CD4-positive, alpha-beta T cell (primary cell): ENCODE data around the gene SHROOM1. TPM values are rescaled to one million over a fixed set of nuclear protein-coding genes. Genes with fewer than 3 reads are reported as not detected.

Experiments
- ATAC-seq: fragments of 200-7000 bp; cut with Tn5 transposase; one replicate; pipeline ENCODE4 v1.10.0; 2022; ENCODE audit warnings: mild to moderate bottlenecking; ENCODE audit not compliant: poor library complexity
- CTCF ChIA-PET: fragments of 350-600 bp; sonication (Branson Sonifier 250); formaldehyde crosslinking; loops from one replicate; lab custom pipeline; 2021; ENCODE audit warnings: antibody characterized with exemption, inconsistent platforms; lab: Charles Lee
- POLR2A ChIA-PET: fragments of 350-600 bp; sonication (Branson Sonifier 250); formaldehyde crosslinking; loops from one replicate; lab custom pipeline; 2021; ENCODE audit warnings: antibody characterized with exemption, inconsistent platforms; lab: Charles Lee
- DNase-seq, 14 experiments: peaks; one replicate each; pipeline ENCODE4 v3.0.0-alpha.2; 2013 to 2020; ENCODE audit warnings: mixed read lengths in 2 of 14
- H3K27ac ChIP-seq, 2 donors: one replicate each; pipeline versions ENCODE4 v1.5.1 to v1.7.0; 2013; ENCODE audit warnings: low read length in 2 of 2, low read depth in 1 of 2, mild to moderate bottlenecking in 1 of 2
- H3K27me3 ChIP-seq, 2 experiments: 1 replicate in 1 of 2; 2 replicates in 1 of 2; pipeline versions ENCODE4 v1.6.1 to v1.7.0; 2013; ENCODE audit warnings: low read length in 2 of 2, control low read depth in 1 of 2, mild to moderate bottlenecking in 1 of 2, moderate library complexity in 1 of 2; ENCODE audit not compliant: insufficient read depth in 2 of 2, control insufficient read depth in 1 of 2
- H3K36me3 ChIP-seq: one replicate; pipeline ENCODE4 v1.6.1; 2013; ENCODE audit warnings: low read length, control low read depth; ENCODE audit not compliant: insufficient read depth
- H3K4me1 ChIP-seq: one replicate; pipeline ENCODE4 v1.6.1; 2013; ENCODE audit warnings: low read length, control low read depth; ENCODE audit not compliant: insufficient read depth
- H3K4me3 ChIP-seq: one replicate; pipeline ENCODE4 v1.5.1; 2013; ENCODE audit warnings: mild to moderate bottlenecking, low read length, moderate library complexity
- H3K9me3 ChIP-seq, 2 experiments: 1 replicate in 1 of 2; 2 replicates in 1 of 2; pipeline versions ENCODE4 v1.6.1 to v1.7.0; 2013; ENCODE audit warnings: low read length in 2 of 2, mild to moderate bottlenecking in 2 of 2, control low read depth in 1 of 2, moderate library complexity in 1 of 2; ENCODE audit not compliant: control insufficient read depth in 1 of 2, insufficient read depth in 1 of 2
- H3K27ac Mint-ChIP-seq: one replicate; pipeline ENCODE4 v1.8.0; 2020; ENCODE audit warnings: mixed read lengths
- H3K27me3 Mint-ChIP-seq: one replicate; pipeline ENCODE4 v1.8.0; 2021; ENCODE audit warnings: mixed read lengths
- H3K36me3 Mint-ChIP-seq: one replicate; pipeline ENCODE4 v1.8.0; 2021; ENCODE audit warnings: low read depth, mixed read lengths
- H3K4me1 Mint-ChIP-seq: one replicate; pipeline ENCODE4 v1.8.0; 2021; ENCODE audit warnings: low read depth, mixed read lengths
- H3K4me3 Mint-ChIP-seq: one replicate; pipeline ENCODE4 v1.8.0; 2020; ENCODE audit warnings: mild to moderate bottlenecking, mixed read lengths
- H3K9me3 Mint-ChIP-seq: one replicate; pipeline ENCODE4 v1.8.0; 2020; ENCODE audit warnings: mixed read lengths
- intact Hi-C, 2 experiments: fragments of 100-400 bp; cut with DNase I in 1 of 2; cut with micrococcal nuclease in 1 of 2; formaldehyde crosslinking; loops; one replicate each; pipeline versions ENCODE4 v1.15.1 to v1.9.0; 2023 to 2025; cut with DNase I, micrococcal nuclease
- total RNA-seq, 174 experiments: library from RNA in 2 of 174; stranded (reverse) in 2 of 174; gene quantifications; one replicate each; pipeline ENCODE4 v1.2.3 and lab custom pipeline; 2021 to 2026
- TF ChIP-seq, protein P1 (sequence below): fragments of 200-600 bp; IDR thresholded peaks from one replicate; pipeline ENCODE4 v1.8.0; 2022; ENCODE audit warnings: antibody characterized with exemption, mild to moderate bottlenecking

The SHROOM1 gene
- total RNA-seq, 2 experiments from 2014 or later, result 0.59 TPM; not detected in 1

DNA sequence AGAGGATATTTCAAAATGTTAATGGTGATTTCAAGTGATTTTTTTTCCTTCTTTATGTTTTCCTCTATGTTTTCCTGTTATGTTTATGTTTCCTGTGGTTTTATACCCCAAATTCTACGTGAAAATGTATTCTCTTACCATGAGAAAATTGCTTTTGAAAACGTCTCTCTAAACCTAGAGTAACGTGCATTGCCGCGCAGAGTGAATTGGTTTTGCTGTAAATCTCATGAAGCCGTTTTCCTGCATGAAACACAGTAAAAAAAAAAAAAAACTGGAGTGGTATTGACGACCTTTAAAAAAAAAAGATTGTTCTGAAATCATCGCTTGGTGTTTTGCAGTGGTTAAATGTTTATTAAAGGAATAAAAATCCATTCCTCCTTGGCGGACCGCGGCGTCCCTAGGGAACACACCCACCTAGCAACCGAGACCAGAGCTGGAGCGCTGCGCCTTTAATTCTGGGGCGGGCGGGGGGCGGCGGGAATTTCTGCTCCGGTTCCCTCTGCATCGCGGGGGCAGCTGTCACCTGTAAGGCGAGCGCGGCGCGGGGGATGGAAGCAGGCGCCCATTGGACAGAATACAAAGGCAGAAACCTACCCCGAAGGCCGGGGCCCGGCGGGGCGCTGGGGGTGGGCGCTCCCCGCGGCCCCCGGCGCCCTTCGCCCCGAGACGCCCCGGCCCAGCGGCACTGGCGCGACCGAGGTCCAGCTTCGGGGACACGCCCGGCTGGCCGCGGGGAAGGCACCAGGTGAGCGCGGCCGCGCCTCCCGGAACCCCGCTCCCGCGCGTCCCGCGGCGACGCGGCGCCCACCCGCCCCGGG, 17.5 kb downstream of the SHROOM1 start, which contains the start of gene SOWAHA:
Gene SOWAHA (plus strand): TSS at position 522 of the 818 bp plus-strand sequence. CDS start 320 bp downstream, outside the sequence.
- peak within 1 kb of the TSS; percentile 26 for H3K4me3 ChIP-seq
- peaks cover 16% of the 10 kb centered on the region for H3K4me1 ChIP-seq
- H3K27ac ChIP-seq, result no peak within 1 kb of the TSS
- H3K4me3 Mint-ChIP-seq, result peak within 1 kb of the TSS; percentile 88
- H3K36me3 ChIP-seq, result no peaks in the 10 kb centered on the region
- ATAC-seq (peak; percentile 42), DNase-seq (peak in 2 of 14 experiments; percentile 31 to 32)
- TF ChIP-seq, protein P1, sequence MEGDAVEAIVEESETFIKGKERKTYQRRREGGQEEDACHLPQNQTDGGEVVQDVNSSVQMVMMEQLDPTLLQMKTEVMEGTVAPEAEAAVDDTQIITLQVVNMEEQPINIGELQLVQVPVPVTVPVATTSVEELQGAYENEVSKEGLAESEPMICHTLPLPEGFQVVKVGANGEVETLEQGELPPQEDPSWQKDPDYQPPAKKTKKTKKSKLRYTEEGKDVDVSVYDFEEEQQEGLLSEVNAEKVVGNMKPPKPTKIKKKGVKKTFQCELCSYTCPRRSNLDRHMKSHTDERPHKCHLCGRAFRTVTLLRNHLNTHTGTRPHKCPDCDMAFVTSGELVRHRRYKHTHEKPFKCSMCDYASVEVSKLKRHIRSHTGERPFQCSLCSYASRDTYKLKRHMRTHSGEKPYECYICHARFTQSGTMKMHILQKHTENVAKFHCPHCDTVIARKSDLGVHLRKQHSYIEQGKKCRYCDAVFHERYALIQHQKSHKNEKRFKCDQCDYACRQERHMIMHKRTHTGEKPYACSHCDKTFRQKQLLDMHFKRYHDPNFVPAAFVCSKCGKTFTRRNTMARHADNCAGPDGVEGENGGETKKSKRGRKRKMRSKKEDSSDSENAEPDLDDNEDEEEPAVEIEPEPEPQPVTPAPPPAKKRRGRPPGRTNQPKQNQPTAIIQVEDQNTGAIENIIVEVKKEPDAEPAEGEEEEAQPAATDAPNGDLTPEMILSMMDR, result no peak
- ChIA-PET CTCF (interaction anchor here (0.9 kb wide), 1 partner anchor 11 kb away, joined by 3 read pairs; no protein-coding TSS in a partner anchor), POLR2A (interaction anchor here (1.0 to 1.6 kb wide), 3 partner anchors 17 to 256 kb away, joined by 4 to 6 read pairs (median 5); partner anchors contain the start of genes KIF3A and RAD50)
- peaks cover 23 to 47% of the 10 kb centered on the region in 2 experiments for H3K27me3 ChIP-seq
- no peaks in the 10 kb centered on the region for H3K9me3 ChIP-seq
- no peaks in the 10 kb centered on the region for H3K36me3 Mint-ChIP-seq
- peaks cover 58% of the 10 kb centered on the region for H3K27me3 Mint-ChIP-seq
- peaks cover 16% of the 10 kb centered on the region for H3K4me1 Mint-ChIP-seq
- no peaks in the 10 kb centered on the region for H3K9me3 Mint-ChIP-seq
- no peak within 1 kb of the TSS for H3K27ac Mint-ChIP-seq
- intact Hi-C loops, result no loop called here

- peaks cover 16% of the 10 kb centered on the region for H3K4me1 Mint-ChIP-seq
- DNase-seq (peak in 1 of 14 experiments; percentile 19), ATAC-seq (no peak)
- H3K4me1 ChIP-seq, result peaks cover 16% of the 10 kb centered on the region
- TF ChIP-seq, protein P1, result no peak
- no peak overlapping the region for H3K27ac ChIP-seq
- CTCF ChIA-PET, result interaction anchor here (1.8 kb wide), 1 partner anchor 8 kb away, joined by 7 read pairs; no protein-coding TSS in a partner anchor
- H3K4me3 Mint-ChIP-seq, result peak overlapping the region; percentile 88
- H3K27me3 Mint-ChIP-seq, result peaks cover 63% of the 10 kb centered on the region
- POLR2A ChIA-PET, result no interaction called here
- no peak overlapping the region for H3K27ac Mint-ChIP-seq
- intact Hi-C loops, result no loop called here
- peaks cover 23 to 47% of the 10 kb centered on the region in 2 experiments for H3K27me3 ChIP-seq
- no peak overlapping the region for H3K4me3 ChIP-seq
- no peaks in the 10 kb centered on the region for H3K9me3 Mint-ChIP-seq
- no peaks in the 10 kb centered on the region for H3K36me3 ChIP-seq
- no peaks in the 10 kb centered on the region for H3K36me3 Mint-ChIP-seq
- H3K9me3 ChIP-seq, result no peaks in the 10 kb centered on the region
Measured at GRCh38 chr5:132812123-132812765, 18.2 kb downstream of the SHROOM1 start.

- POLR2A ChIA-PET, result no interaction called here
- Histone ChIP-seq H3K36me3 (no peaks in the 10 kb centered on the region), H3K27ac (no peak overlapping the region), H3K4me1 (peaks cover 16% of the 10 kb centered on the region), H3K9me3 (no peaks in the 10 kb centered on the region), H3K27me3 (peaks cover 23 to 47% of the 10 kb centered on the region in 2 experiments), H3K4me3 (no peak overlapping the region)
- Mint-ChIP-seq H3K4me3 (no peak overlapping the region), H3K27me3 (peaks cover 69% of the 10 kb centered on the region), H3K4me1 (peaks cover 16% of the 10 kb centered on the region), H3K9me3 (no peaks in the 10 kb centered on the region), H3K36me3 (no peaks in the 10 kb centered on the region), H3K27ac (no peak overlapping the region)
- ATAC-seq (no peak), DNase-seq (no peak)
- intact Hi-C loops, result no loop called here
- CTCF ChIA-PET, result interaction anchor here (0.7 to 1.8 kb wide), 3 partner anchors 10 to 1848 kb away, joined by 3 to 7 read pairs (median 3); partner anchors contain the start of gene KIF3A
- TF ChIP-seq, protein P1, result no peak
Measured at GRCh38 chr5:132810605-132811004, 19.8 kb downstream of the SHROOM1 start.
